Sigmoid colon (tissue), 4 donors: ENCODE results near the gene RPF1.

Source experiments
- CTCF ChIP-seq, 4 experiments: fragments of 450-650 bp in 3 of 4; fragments of 200-600 bp in 1 of 4; IDR thresholded peaks; one replicate each; pipeline ENCODE4 v1.5.1; 2016 to 2019; ENCODE audit warnings: antibody characterized with exemption in 4 of 4, mild to moderate bottlenecking in 3 of 4, moderate library complexity in 2 of 4
- EP300 ChIP-seq, 4 donors: sonication (generic); formaldehyde crosslinking; IDR thresholded peaks; one replicate each; pipeline ENCODE4 v1.6.1; 2017; ENCODE audit warnings: antibody characterized with exemption in 4 of 4
- POLR2AphosphoS5 ChIP-seq, 4 donors: sonication (generic); formaldehyde crosslinking; IDR thresholded peaks; one replicate each; pipeline ENCODE4 v1.6.1; 2017; ENCODE audit warnings: antibody characterized with exemption in 4 of 4

GRCh38 chr1:84506002-84506728 is 27.1 kb downstream of the RPF1 start, which contains the start of the genes GNG5 and SPATA1:
- TF ChIP-seq EP300 (IDR thresholded peaks at IDR 0.05), result no peak
- TF ChIP-seq CTCF (IDR thresholded peaks at IDR 0.05), result no peak
- TF ChIP-seq POLR2AphosphoS5 (IDR thresholded peaks at IDR 0.05), result peak; percentile 83 to 92 (median 91)
